HG02973 (cell line): ENCODE measurements around the gene MCHR2.
A peak's percentile ranks its signal among the peaks of the same experiment; 100 is the strongest.
"Not testable (repeated sequence)": the region's sequence is repeated elsewhere in the genome, so short reads cannot be mapped to it uniquely, and the experiment has no call there.

ENCODE experiments used
- ATAC-seq: cut with Tn5 transposase; IDR thresholded peaks from one replicate; pipeline ENCODE4 v1.9.1; 2021; ENCODE audit warnings: moderate library complexity; ENCODE audit not compliant: unreplicated experiment

MCHR2 gene

GRCh38 chr6:99993533-99994251, at the start of gene MCHR2:
MCHR2 (minus strand) TSS chr6:99994223; CDS start chr6:99956147, 38,076 bp downstream.
- no peak for ATAC-seq

- ATAC-seq: not testable (repeated sequence)
These were observed 44.5 kb upstream of the MCHR2 start for GRCh38 chr6:100038546-100038945.

DNA sequence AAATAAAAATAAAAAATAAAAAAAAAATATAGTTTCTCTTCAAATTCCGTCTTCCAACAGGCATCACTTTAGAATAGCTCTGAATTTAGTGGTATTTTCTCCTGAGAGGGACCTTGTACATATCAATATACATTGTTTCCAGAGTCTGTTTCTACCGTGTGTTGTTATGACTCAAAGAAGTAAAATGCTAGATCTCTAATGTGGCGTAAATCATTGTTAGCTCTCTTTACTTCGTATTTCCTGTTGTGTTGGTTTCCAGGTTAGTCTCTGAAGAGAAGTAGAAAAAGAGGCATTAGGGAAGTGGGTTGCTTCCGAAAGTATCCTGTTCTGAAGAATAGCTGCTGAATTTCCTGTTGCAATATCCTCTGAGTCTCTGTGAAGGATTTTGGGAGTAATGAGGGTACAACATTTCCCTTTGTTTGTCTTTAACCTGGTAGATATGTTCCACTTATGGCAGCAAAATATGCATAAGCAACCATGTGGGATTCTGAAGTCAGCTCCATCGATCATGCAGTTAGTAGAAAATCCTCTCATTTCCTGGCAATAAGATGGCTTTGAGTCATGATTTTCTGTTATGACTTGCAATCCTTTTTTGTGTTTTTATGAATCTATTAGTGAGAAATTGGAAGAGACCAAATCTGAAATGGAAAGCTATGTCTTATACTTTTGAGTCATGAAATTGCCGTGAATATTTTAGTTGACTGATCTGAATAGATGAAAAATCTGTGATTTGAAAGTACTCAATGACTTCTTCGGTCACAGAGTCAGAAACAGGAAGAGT, 42.0 kb upstream of the MCHR2 start:
- peak; percentile 75 for ATAC-seq

GRCh38 chr6:100023798-100024197, 29.8 kb upstream of the MCHR2 start:
- no peak for ATAC-seq

- ATAC-seq: no peak
These were observed 28.8 kb upstream of the MCHR2 start for GRCh38 chr6:100022847-100023246.

- no peak for ATAC-seq
These were observed 14.8 kb upstream of the MCHR2 start for GRCh38 chr6:100008857-100009256.

DNA sequence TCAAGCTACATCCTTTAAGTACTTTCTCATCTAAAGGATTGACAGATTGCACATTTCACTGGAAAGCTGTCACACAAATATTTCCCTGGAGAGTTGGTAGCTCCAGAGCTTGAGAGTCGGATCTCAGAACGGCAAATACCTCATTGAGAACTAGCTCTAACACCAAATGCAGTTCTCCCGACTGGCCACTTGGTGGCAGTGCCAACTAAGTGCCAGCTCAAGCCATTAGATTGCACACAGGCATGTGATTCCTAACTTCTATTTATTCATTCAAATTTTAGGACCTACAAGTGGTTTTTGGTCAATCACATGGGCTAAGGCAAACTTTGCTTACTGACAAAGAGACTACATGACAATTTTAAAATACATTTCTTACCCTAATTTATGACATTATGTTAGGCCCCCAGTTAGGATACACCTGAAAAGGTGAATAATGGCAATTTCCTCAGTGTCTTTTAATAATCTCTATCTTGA, 7.9 kb upstream of the MCHR2 start:
- ATAC-seq: peak; percentile 95

DNA sequence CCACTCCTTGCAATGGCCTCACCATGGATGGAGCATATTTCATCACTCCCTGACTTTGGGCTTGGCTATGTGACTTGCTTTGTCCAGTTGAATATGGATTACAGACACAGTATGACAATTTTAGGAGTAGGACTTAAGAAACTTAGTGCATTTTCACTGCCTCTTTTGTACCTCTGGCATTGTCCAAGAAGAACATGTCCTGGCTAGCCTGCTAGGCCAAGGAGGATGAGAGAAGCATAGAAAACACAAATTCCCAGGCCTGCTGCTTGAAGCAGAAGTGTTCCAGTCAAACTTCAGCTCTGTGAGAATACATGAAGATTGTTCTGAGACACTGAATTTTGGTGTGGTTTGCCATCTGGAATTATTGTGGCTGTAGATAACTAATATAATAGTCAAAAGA, 3.1 kb upstream of the MCHR2 start:
- ATAC-seq: no peak

GRCh38 chr6:99995916-99996315, 1.9 kb upstream of the MCHR2 start:
- ATAC-seq: no peak

GRCh38 chr6:99993146-99993532, 884 bp downstream of the MCHR2 start:
- no peak for ATAC-seq

GRCh38 chr6:99991955-99992354, 2.1 kb downstream of the MCHR2 start:
- no peak for ATAC-seq

GRCh38 chr6:99980741-99981140, 13.3 kb downstream of the MCHR2 start:
- no peak for ATAC-seq

- ATAC-seq: no peak
These were observed 14.1 kb downstream of the MCHR2 start for GRCh38 chr6:99979953-99980352.

DNA sequence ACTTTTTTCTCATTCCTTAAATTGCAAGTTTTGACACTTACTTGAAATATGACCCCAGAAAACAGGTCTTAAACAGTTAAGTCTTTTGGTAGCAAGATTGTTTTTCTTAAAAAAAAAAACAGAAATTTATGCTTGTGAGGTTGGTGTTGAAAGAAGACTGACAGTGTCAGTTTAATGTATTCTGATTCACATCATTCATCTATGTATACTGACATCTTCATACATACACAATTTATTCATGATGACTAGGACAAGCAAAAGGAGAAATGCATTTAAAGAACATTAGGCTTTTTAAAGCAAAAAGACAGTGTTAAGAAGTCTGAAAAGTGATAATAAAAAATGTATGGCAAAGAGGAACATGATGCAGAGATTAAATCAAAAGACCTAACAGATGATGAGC, 27.0 kb downstream of the MCHR2 start:
- no peak for ATAC-seq

GRCh38 chr6:99960027-99960426, 34.0 kb downstream of the MCHR2 start:
- ATAC-seq: no peak

DNA sequence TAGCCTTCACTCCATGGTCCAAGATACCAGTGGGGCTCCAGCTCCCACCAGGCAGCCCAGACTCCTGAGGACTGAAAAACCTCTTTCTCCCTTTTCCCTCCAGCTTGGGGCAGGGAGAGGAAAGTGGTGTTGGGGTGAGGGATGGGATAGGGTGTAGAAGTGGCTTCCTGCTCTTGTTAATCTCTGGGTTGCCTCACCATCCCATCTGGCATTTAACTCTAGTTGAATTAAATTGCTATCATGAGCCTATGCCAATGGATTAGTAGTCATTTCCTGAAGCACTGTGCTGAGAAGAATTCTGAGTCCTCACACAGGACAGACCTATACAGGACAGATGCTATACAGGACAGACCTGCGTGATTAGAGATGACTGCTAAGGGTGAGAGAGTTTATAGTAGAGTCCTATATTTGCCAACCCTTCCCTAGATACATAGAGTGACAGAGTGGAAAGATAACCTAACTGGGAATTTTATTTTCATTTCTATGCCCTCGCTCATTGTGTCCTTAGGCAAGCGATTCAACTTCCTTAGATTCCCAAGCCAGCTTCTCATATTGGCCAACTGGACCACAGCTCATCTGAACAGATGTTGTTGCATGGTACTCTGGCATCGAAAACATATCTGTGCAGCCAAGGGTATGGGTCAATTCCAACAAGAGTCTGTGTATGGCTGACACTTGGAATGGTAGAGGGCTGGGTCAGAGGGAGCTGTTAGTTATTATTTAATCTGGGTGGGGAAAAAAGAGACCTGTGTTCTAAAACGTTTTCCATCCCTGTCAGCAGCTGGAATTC, 42.8 kb downstream of the MCHR2 start:
- no peak for ATAC-seq

DNA sequence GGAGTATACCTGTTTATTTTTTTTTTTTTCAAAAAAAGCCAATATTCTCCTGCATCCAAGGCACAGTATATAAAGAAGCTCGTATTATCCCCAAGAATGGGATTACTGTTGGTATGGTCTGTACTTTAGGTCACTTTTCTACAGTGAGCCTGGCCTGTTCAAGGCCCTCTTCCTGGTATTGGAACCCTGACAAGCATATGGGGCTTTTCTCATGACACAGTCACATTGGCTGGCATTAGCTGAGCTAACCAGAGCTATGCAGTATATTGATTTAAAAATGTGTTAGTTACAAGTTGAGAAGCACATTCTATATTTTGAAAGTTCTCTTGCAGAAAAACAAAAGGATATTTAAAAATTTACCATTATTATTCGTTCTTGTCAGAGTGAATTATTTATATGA, 48.0 kb downstream of the MCHR2 start:
- no peak for ATAC-seq

DNA sequence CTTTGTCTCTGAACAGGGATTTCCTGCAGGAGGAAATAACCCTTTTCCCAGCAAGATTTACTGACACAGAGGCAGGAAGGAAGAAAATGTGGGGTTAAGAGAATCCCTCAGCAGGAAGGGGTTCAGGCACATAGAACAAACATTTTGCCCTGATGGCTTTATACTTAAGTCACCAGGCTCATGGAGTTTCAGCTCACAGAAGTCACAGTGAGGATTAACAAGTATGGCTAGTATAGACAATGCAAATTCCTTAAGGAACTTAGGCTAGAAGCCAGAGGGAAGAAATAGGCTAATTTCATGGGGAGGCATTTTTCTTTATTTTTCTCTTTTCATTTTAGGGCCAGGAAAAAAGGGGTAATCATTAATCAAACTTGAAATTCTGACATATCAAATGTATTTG, 50.2 kb downstream of the MCHR2 start:
- no peak for ATAC-seq

- no peak for ATAC-seq
These were observed 53.4 kb downstream of the MCHR2 start for GRCh38 chr6:99940582-99940981.

GRCh38 chr6:99933129-99933528, 60.9 kb downstream of the MCHR2 start:
- no peak for ATAC-seq

DNA sequence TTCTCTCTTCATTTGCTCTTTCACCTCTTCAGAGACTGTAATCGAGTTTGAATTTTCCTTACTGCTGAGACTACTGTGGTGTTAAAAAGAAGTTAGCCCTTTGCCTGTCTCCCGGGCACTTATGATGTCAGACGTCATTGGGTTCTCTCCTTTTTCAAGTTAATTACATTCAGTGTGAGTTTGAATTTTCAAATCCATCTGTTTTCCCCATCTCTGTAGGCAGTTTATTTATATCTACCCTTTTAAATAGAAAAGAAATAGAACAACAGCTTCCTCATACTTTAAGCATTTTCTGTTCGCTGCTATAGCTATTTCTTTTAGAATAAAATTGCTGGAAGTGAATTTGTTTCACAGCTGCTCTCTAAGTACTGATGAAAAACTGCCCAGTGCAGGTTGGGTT, 81.4 kb downstream of the MCHR2 start:
- no peak for ATAC-seq
